Hippocampal formation (tissue), 2 donors: ENCODE results near the gene PKP2.
"Not testable (repeated sequence)": the region's sequence is repeated elsewhere in the genome, so short reads cannot be mapped to it uniquely, and the experiment has no call there.

ENCODE experiments used
- DNase-seq, 2 donors: peaks; one replicate each; lab custom pipeline; 2025; lab: John Stamatoyannopoulos, UW

PKP2 gene

GRCh38 chr12:32863128-32863527, 33.4 kb downstream of the PKP2 start:
- DNase-seq, result no peak

GRCh38 chr12:32861658-32862057, 34.9 kb downstream of the PKP2 start:
- not testable (repeated sequence) for DNase-seq

GRCh38 chr12:32860192-32860591, 36.4 kb downstream of the PKP2 start:
- no peak for DNase-seq

GRCh38 chr12:32859389-32859788, 37.2 kb downstream of the PKP2 start:
- no peak for DNase-seq

- no peak for DNase-seq
These were observed 41.9 kb downstream of the PKP2 start for GRCh38 chr12:32854716-32855115.

- DNase-seq, result no peak
These were observed 42.5 kb downstream of the PKP2 start for GRCh38 chr12:32854097-32854496.

- no peak for DNase-seq
These were observed 49.3 kb downstream of the PKP2 start for GRCh38 chr12:32847287-32847686.

- no peak for DNase-seq
These were observed 50.5 kb downstream of the PKP2 start for GRCh38 chr12:32846053-32846452.

- no peak for DNase-seq
These were observed 53.0 kb downstream of the PKP2 start for GRCh38 chr12:32843528-32844095.

- DNase-seq, result no peak
These were observed 55.5 kb downstream of the PKP2 start for GRCh38 chr12:32841061-32841460.

GRCh38 chr12:32839828-32840227, 56.7 kb downstream of the PKP2 start:
- no peak for DNase-seq

GRCh38 chr12:32837974-32838373, 58.6 kb downstream of the PKP2 start:
- DNase-seq, result no peak

GRCh38 chr12:32836710-32837109, 59.9 kb downstream of the PKP2 start:
- DNase-seq, result no peak

GRCh38 chr12:32834122-32834521, 62.5 kb downstream of the PKP2 start:
- DNase-seq, result no peak

- DNase-seq, result no peak
These were observed 68.0 kb downstream of the PKP2 start for GRCh38 chr12:32828552-32828951.

GRCh38 chr12:32828120-32828519, 68.5 kb downstream of the PKP2 start:
- no peak for DNase-seq

- no peak for DNase-seq
These were observed 69.7 kb downstream of the PKP2 start for GRCh38 chr12:32826807-32827412.

GRCh38 chr12:32824596-32824995, 72.0 kb downstream of the PKP2 start:
- DNase-seq, result no peak

GRCh38 chr12:32822344-32822743, 74.2 kb downstream of the PKP2 start:
- DNase-seq, result no peak

GRCh38 chr12:32821710-32822109, 74.9 kb downstream of the PKP2 start:
- DNase-seq, result no peak

- DNase-seq, result no peak
These were observed 75.3 kb downstream of the PKP2 start for GRCh38 chr12:32821293-32821692.

- no peak for DNase-seq
These were observed 76.1 kb downstream of the PKP2 start for GRCh38 chr12:32820376-32820931.

- no peak for DNase-seq
These were observed 77.2 kb downstream of the PKP2 start for GRCh38 chr12:32819424-32819823.
